Erythroblast (primary cell): ENCODE data around the gene KRTAP5-4.
A peak's percentile ranks its signal among the peaks of the same experiment; 100 is the strongest.

Experiments
- DNase-seq, 2 experiments: peaks; one replicate each; lab custom pipeline; 2025; lab: John Stamatoyannopoulos, UW
- GATA1 ChIP-seq: IDR thresholded peaks from 2 replicates; pipeline ENCODE4 v1.6.1; 2011; ENCODE audit warnings: low read depth, mild to moderate bottlenecking, control low read depth, low read length, moderate library complexity
- POLR2A ChIP-seq: IDR thresholded peaks from 2 replicates; pipeline ENCODE4 v1.6.1; 2011; ENCODE audit warnings: mild to moderate bottlenecking, low read length

Gene KRTAP5-4

GRCh38 chr11:1656670-1657069, 34.7 kb upstream of the KRTAP5-4 start:
- TF ChIP-seq GATA1 (no peak), POLR2A (no peak)
- no peak for DNase-seq

- DNase-seq, result no peak
- no peak for TF ChIP-seq POLR2A
- TF ChIP-seq GATA1, result no peak
These were observed 34.1 kb upstream of the KRTAP5-4 start for GRCh38 chr11:1656061-1656441.

- no peak for DNase-seq
- no peak for TF ChIP-seq GATA1
These were observed 33.5 kb upstream of the KRTAP5-4 start for GRCh38 chr11:1655168-1656060.

- TF ChIP-seq POLR2A (no peak), GATA1 (no peak)
- no peak for DNase-seq
These were observed 32.6 kb upstream of the KRTAP5-4 start for GRCh38 chr11:1654388-1655167.

GRCh38 chr11:1653541-1654387, 31.8 kb upstream of the KRTAP5-4 start:
- DNase-seq, result no peak
- TF ChIP-seq POLR2A, result no peak
- no peak for TF ChIP-seq GATA1

- no peak for TF ChIP-seq POLR2A
- TF ChIP-seq GATA1, result no peak
- DNase-seq, result peak; percentile 47 to 78
These were observed 31.0 kb upstream of the KRTAP5-4 start for GRCh38 chr11:1652771-1653540.

GRCh38 chr11:1652442-1652770, 30.5 kb upstream of the KRTAP5-4 start:
- TF ChIP-seq POLR2A (no peak), GATA1 (no peak)

GRCh38 chr11:1652026-1652425, 30.1 kb upstream of the KRTAP5-4 start:
- DNase-seq, result no peak

More at GRCh38 chr11:1652442-1652770, 30.5 kb upstream of the KRTAP5-4 start:
- DNase-seq, result no peak

GRCh38 chr11:1651411-1651980, 29.6 kb upstream of the KRTAP5-4 start:
- TF ChIP-seq POLR2A, result no peak
- TF ChIP-seq GATA1, result no peak
- DNase-seq, result no peak

More at GRCh38 chr11:1652026-1652425, 30.1 kb upstream of the KRTAP5-4 start:
- TF ChIP-seq GATA1 (no peak), POLR2A (no peak)

- DNase-seq, result no peak
- TF ChIP-seq GATA1, result no peak
These were observed 29.0 kb upstream of the KRTAP5-4 start for GRCh38 chr11:1650918-1651262.

- TF ChIP-seq POLR2A (no peak), GATA1 (no peak)
- DNase-seq, result no peak
These were observed 28.3 kb upstream of the KRTAP5-4 start for GRCh38 chr11:1650034-1650917.
